MM.1S (cell line): ENCODE data around the gene MED15.

Experiments
- DNase-seq: peaks from one replicate; pipeline ENCODE4 v3.0.0-alpha.2; 2015
- H2AFZ ChIP-seq: fragments of 300-600 bp; sonication (generic); 2 replicates; pipeline ENCODE4 v1.6.0; 2016; ENCODE audit warnings: antibody characterized with exemption, low read length
- H3F3A ChIP-seq: fragments of 300-600 bp; sonication (generic); 2 replicates; pipeline ENCODE4 v1.6.1; 2016; ENCODE audit warnings: mild to moderate bottlenecking, antibody characterized with exemption, low read length, moderate library complexity, mixed read lengths; ENCODE audit not compliant: insufficient read depth
- H3K27ac ChIP-seq: fragments of 300-600 bp; sonication (generic); 2 replicates; pipeline ENCODE4 v1.5.1; 2016; ENCODE audit warnings: mild to moderate bottlenecking, low read length
- H3K27me3 ChIP-seq: fragments of 300-600 bp; sonication (generic); replicated peaks from 2 replicates; pipeline ENCODE4 v1.6.0; 2016; ENCODE audit warnings: low read length; ENCODE audit not compliant: insufficient read depth
- H3K36me3 ChIP-seq: fragments of 300-600 bp; sonication (generic); replicated peaks from 2 replicates; pipeline ENCODE4 v1.6.1; 2016; ENCODE audit warnings: mild to moderate bottlenecking, low read length, mixed read lengths; ENCODE audit not compliant: insufficient read depth
- H3K4me1 ChIP-seq: fragments of 300-600 bp; sonication (generic); 2 replicates; pipeline ENCODE4 v1.6.1; 2016; ENCODE audit warnings: low read length, mixed read lengths
- H3K4me2 ChIP-seq: fragments of 300-600 bp; sonication (generic); 2 replicates; pipeline ENCODE4 v1.6.0; 2016; ENCODE audit warnings: low read depth, low read length
- H3K4me3 ChIP-seq: fragments of 300-600 bp; sonication (generic); 2 replicates; pipeline ENCODE4 v1.5.1; 2016; ENCODE audit warnings: low read length, mixed read lengths
- H3K79me2 ChIP-seq: fragments of 300-600 bp; sonication (generic); 2 replicates; pipeline ENCODE4 v1.6.1; 2016; ENCODE audit warnings: mixed run types, low read length, mixed read lengths
- H3K9ac ChIP-seq: fragments of 300-600 bp; sonication (generic); 2 replicates; pipeline ENCODE4 v1.6.1; 2016; ENCODE audit warnings: low read length, mixed read lengths
- H3K9me2 ChIP-seq: fragments of 300-600 bp; sonication (generic); replicated peaks from 2 replicates; pipeline ENCODE4 v1.6.1; 2016; ENCODE audit warnings: mild to moderate bottlenecking, low read length, mixed read lengths; ENCODE audit not compliant: insufficient read depth
- H3K9me3 ChIP-seq: fragments of 300-600 bp; sonication (generic); replicated peaks from 2 replicates; pipeline ENCODE4 v1.6.1; 2016; ENCODE audit warnings: mild to moderate bottlenecking, low read length, mixed read lengths; ENCODE audit not compliant: insufficient read depth
- H4K20me1 ChIP-seq: fragments of 300-600 bp; sonication (generic); 2 replicates; pipeline ENCODE4 v1.6.1; 2016; ENCODE audit warnings: mild to moderate bottlenecking, low read length, moderate library complexity, mixed read lengths; ENCODE audit not compliant: insufficient read depth
- EZH2 ChIP-seq: fragments of 300-600 bp; sonication (generic); optimal IDR thresholded peaks from 2 replicates; pipeline ENCODE3; 2017; ENCODE audit warnings: low read depth, mild to moderate bottlenecking, antibody characterized with exemption, low read length, mixed read lengths
- EZH2phosphoT487 ChIP-seq: fragments of 300-600 bp; sonication (generic); IDR thresholded peaks from 2 replicates; pipeline ENCODE4 v1.6.1; 2018; ENCODE audit warnings: antibody characterized with exemption, low read length
- TF ChIP-seq, protein P1 (sequence below): fragments of 300-600 bp; sonication (generic); IDR thresholded peaks from 2 replicates; pipeline ENCODE4 v1.5.1; 2016; ENCODE audit warnings: antibody characterized with exemption, low read length, mixed read lengths

Gene MED15

DNA sequence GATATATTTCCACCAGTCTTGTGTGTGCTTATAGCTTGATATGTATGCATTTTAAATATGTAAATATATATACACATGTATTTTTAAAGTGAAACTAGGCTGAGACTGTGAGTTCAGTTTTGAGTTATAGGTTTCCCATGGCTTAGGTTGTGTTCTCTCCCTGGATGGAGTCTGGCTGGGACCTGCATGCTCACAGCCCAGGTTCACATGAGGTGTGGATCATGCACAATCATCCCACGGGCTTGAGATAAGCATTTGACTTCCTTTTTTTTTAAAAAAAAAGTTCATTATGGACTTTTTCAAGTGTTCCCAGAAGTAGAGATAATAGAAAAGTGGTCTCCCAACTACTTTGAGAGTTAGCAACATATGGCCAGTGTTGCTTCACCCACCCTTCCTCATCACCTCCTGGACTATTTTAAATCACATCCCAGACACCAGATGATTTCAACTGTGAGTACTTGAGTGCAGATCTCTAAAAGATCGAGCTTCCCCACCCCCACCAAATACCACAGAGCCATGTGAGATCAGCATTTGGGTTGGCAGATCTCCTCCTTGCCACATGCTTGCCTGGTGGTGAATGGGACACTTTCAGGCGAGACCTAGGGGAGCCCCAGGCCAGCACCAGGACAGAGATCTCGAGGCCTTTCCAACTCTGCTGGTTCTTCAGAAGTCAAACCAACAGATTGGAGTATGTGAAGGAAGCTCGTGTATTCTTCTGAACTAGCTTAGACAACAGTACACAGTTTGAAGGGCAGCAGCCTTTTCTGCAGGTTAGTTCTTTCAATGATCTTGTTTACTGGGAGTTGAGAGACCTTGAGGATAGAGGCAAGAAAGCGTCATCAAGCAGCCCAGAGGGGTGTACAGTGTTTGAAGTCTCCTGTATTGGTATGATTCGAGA is 15.9 kb downstream of the MED15 start:
- TF ChIP-seq EZH2phosphoT487: no peak
- TF ChIP-seq, protein P1, sequence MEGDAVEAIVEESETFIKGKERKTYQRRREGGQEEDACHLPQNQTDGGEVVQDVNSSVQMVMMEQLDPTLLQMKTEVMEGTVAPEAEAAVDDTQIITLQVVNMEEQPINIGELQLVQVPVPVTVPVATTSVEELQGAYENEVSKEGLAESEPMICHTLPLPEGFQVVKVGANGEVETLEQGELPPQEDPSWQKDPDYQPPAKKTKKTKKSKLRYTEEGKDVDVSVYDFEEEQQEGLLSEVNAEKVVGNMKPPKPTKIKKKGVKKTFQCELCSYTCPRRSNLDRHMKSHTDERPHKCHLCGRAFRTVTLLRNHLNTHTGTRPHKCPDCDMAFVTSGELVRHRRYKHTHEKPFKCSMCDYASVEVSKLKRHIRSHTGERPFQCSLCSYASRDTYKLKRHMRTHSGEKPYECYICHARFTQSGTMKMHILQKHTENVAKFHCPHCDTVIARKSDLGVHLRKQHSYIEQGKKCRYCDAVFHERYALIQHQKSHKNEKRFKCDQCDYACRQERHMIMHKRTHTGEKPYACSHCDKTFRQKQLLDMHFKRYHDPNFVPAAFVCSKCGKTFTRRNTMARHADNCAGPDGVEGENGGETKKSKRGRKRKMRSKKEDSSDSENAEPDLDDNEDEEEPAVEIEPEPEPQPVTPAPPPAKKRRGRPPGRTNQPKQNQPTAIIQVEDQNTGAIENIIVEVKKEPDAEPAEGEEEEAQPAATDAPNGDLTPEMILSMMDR: no peak
- no peak for TF ChIP-seq EZH2
- H3K9ac ChIP-seq: no peak overlapping the region
- peaks cover 38% of the 10 kb centered on the region for H4K20me1 ChIP-seq
- no peak for DNase-seq
- no peaks in the 10 kb centered on the region for H3K27me3 ChIP-seq
- H3F3A ChIP-seq: no peaks in the 10 kb centered on the region
- no peak overlapping the region for H3K4me3 ChIP-seq
- peaks cover 97% of the 10 kb centered on the region for H3K79me2 ChIP-seq
- H3K9me3 ChIP-seq: no peaks in the 10 kb centered on the region
- H3K36me3 ChIP-seq: 0 out of 2 replicates have a peak, but pooled peaks cover 2% of the 10 kb centered on the region
- H3K9me2 ChIP-seq: no peaks in the 10 kb centered on the region
- H3K4me2 ChIP-seq: no peak overlapping the region
- no peak overlapping the region for H2AFZ ChIP-seq
- peaks cover 9% of the 10 kb centered on the region; the same call in 1 of the 2 replicates for H3K4me1 ChIP-seq
- no peak overlapping the region for H3K27ac ChIP-seq

DNA sequence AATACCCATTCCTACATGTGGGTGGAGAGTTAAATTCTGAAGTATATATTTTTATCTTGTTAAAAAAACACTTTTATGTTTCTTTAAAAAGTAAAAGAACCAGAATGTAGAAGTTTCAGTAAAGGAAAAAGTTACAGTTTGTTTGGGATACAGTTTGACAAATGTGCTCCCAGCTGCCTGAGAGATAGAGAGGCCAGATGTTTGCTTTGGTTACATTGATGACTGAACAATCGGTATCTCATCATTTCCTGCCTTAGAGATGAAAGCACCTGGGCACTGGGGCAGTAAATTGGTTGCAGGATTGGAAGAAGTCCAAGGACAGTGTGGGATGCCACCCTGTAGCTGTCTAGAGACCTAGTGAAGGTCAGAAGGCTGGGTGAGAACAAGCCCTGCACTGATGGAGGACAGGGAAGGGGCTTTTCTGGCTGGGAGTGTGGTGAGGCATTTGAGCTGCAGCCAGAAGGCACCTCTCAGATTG is 16.6 kb downstream of the MED15 start:
- Histone ChIP-seq H3K79me2 (peaks cover 97% of the 10 kb centered on the region), H3K9me3 (no peaks in the 10 kb centered on the region), H4K20me1 (peaks cover 37% of the 10 kb centered on the region), H3K36me3 (0 out of 2 replicates have a peak, but pooled peaks cover under 1% of the 10 kb centered on the region), H3K27me3 (no peaks in the 10 kb centered on the region), H3K9me2 (no peaks in the 10 kb centered on the region), H3K9ac (no peak overlapping the region), H3K4me3 (no peak overlapping the region), H3F3A (no peaks in the 10 kb centered on the region), H3K4me1 (peaks cover 9% of the 10 kb centered on the region; the same call in 1 of the 2 replicates), H3K4me2 (no peak overlapping the region), H3K27ac (no peak overlapping the region), H2AFZ (no peak overlapping the region)
- DNase-seq: no peak
- TF ChIP-seq EZH2: no peak
- TF ChIP-seq, protein P1: no peak
- TF ChIP-seq EZH2phosphoT487: no peak

DNA sequence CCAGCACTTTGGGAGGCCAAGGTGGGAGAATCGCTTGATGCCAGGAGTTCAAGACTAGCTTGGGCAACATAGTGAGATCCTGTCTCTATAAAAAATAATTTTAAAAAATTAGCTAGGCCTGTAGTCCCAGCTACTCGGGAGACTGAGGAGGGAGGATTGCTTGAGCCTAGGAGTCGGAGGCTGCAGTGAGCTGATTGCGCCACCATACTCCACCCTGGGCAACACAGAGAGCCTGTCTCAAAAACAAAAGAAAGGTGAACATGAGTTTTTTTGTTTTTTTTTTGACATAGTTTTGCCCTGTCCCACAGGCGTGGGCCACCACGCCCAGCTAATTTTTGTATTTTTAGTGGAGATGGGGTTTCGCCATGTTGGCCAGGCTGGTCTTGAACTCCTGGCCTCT is 17.6 kb downstream of the MED15 start:
- no peaks in the 10 kb centered on the region for H3K27me3 ChIP-seq
- H3K9ac ChIP-seq: no peak overlapping the region
- no peak overlapping the region for H3K4me2 ChIP-seq
- peaks cover 97% of the 10 kb centered on the region for H3K79me2 ChIP-seq
- peaks cover 34% of the 10 kb centered on the region for H4K20me1 ChIP-seq
- no peak overlapping the region for H3K27ac ChIP-seq
- H3K9me2 ChIP-seq: no peaks in the 10 kb centered on the region
- no peaks in the 10 kb centered on the region for H3F3A ChIP-seq
- H3K36me3 ChIP-seq: no peaks in the 10 kb centered on the region
- no peak overlapping the region for H2AFZ ChIP-seq
- no peak for DNase-seq
- no peaks in the 10 kb centered on the region for H3K9me3 ChIP-seq
- H3K4me3 ChIP-seq: no peak overlapping the region
- TF ChIP-seq EZH2phosphoT487 (no peak), EZH2 (no peak)
- TF ChIP-seq, protein P1: no peak
- H3K4me1 ChIP-seq: peaks cover 9% of the 10 kb centered on the region; the same call in 1 of the 2 replicates
